ENCODE results near the gene NRAP. TPM values are rescaled to one million over a fixed set of nuclear protein-coding genes. Genes with fewer than 3 reads are reported as not detected.

NRAP gene
- total RNA-seq, 1 experiment from 2014 or later: 0.05 TPM

DNA sequence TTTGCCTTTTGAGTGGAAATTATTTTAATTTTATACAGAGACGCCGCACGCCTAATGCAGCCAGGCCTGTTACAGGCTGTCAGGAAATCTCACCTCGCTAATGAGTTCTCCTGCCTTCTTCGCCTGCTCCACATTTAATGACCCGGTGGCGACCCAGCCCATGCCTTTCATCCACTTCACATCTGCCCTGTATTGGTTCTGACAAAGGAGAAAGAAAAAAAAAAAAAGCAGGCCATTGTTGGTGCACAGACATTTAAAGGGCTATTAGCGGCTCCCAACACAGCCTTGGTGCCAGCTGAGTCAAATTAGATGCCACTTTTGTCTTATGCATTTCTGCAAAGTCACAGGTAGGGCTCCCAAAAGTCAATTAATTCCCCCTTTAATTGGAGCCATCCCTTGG, 43.3 kb downstream of the NRAP start:
- H3K27ac Mint-ChIP-seq (ENCODE audit: unreplicated experiment): no peak overlapping the region
- Histone ChIP-seq H3K27me3 (replicated peaks; ENCODE audit: control insufficient read depth, insufficient read depth, low read length) (no peaks in the 10 kb centered on the region), H3K4me1 (0 out of 2 replicates have a peak, but pooled peaks cover 4% of the 10 kb centered on the region), H3K4me3 (ENCODE audit: low read depth, low read length) (no peak overlapping the region), H3K9me3 (no peaks in the 10 kb centered on the region), H3K36me3 (ENCODE audit: control insufficient read depth, insufficient read depth, low read length) (no peaks in the 10 kb centered on the region)
- peaks cover 2% of the 10 kb centered on the region for H3K27me3 Mint-ChIP-seq (ENCODE audit: insufficient read depth, unreplicated experiment)
- ChIA-PET POLR2A (no interaction called here), CTCF (no interaction called here)
- TF ChIP-seq, protein P1, sequence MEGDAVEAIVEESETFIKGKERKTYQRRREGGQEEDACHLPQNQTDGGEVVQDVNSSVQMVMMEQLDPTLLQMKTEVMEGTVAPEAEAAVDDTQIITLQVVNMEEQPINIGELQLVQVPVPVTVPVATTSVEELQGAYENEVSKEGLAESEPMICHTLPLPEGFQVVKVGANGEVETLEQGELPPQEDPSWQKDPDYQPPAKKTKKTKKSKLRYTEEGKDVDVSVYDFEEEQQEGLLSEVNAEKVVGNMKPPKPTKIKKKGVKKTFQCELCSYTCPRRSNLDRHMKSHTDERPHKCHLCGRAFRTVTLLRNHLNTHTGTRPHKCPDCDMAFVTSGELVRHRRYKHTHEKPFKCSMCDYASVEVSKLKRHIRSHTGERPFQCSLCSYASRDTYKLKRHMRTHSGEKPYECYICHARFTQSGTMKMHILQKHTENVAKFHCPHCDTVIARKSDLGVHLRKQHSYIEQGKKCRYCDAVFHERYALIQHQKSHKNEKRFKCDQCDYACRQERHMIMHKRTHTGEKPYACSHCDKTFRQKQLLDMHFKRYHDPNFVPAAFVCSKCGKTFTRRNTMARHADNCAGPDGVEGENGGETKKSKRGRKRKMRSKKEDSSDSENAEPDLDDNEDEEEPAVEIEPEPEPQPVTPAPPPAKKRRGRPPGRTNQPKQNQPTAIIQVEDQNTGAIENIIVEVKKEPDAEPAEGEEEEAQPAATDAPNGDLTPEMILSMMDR (IDR thresholded peaks at IDR 0.05; ENCODE audit: insufficient read depth in 1 of 2, low read depth in 1 of 2, low read length in 1 of 2, severe bottlenecking in 1 of 2, unreplicated experiment in 1 of 2): no peak
- no peak for DNase-seq
- intact Hi-C loops (cut with micrococcal nuclease; ENCODE audit: unreplicated experiment): no loop called here
- H3K4me1 Mint-ChIP-seq (ENCODE audit: low read depth, unreplicated experiment): peaks cover 5% of the 10 kb centered on the region
- no peaks in the 10 kb centered on the region for H3K36me3 Mint-ChIP-seq (ENCODE audit: insufficient read depth, unreplicated experiment)
- no peak overlapping the region for H3K4me3 Mint-ChIP-seq (ENCODE audit: unreplicated experiment)
- BruUV-seq (replicated peaks): no TSS peak
- H3K9me3 Mint-ChIP-seq (ENCODE audit: unreplicated experiment): no peaks in the 10 kb centered on the region

GRCh38 chr10:113619401-113619800, 44.4 kb downstream of the NRAP start:
- intact Hi-C loops (cut with micrococcal nuclease; ENCODE audit: unreplicated experiment): no loop called here
- H3K9me3 ChIP-seq: no peaks in the 10 kb centered on the region
- H3K4me1 ChIP-seq: no peaks in the 10 kb centered on the region
- no peak overlapping the region for H3K27ac Mint-ChIP-seq (ENCODE audit: unreplicated experiment)
- no peaks in the 10 kb centered on the region for H3K9me3 Mint-ChIP-seq (ENCODE audit: unreplicated experiment)
- H3K27me3 ChIP-seq (replicated peaks; ENCODE audit: control insufficient read depth, insufficient read depth, low read length): no peaks in the 10 kb centered on the region
- no TSS peak for BruUV-seq (replicated peaks)
- H3K27me3 Mint-ChIP-seq (ENCODE audit: insufficient read depth, unreplicated experiment): peaks cover 5% of the 10 kb centered on the region
- no peak overlapping the region for H3K4me3 Mint-ChIP-seq (ENCODE audit: unreplicated experiment)
- H3K36me3 Mint-ChIP-seq (ENCODE audit: insufficient read depth, unreplicated experiment): no peaks in the 10 kb centered on the region
- DNase-seq: no peak
- ChIA-PET POLR2A (no interaction called here), CTCF (no interaction called here)
- no peaks in the 10 kb centered on the region for H3K4me1 Mint-ChIP-seq (ENCODE audit: low read depth, unreplicated experiment)
- TF ChIP-seq, protein P1 (IDR thresholded peaks at IDR 0.05; ENCODE audit: insufficient read depth in 1 of 2, low read depth in 1 of 2, low read length in 1 of 2, severe bottlenecking in 1 of 2, unreplicated experiment in 1 of 2): no peak
- no peaks in the 10 kb centered on the region for H3K36me3 ChIP-seq (ENCODE audit: control insufficient read depth, insufficient read depth, low read length)
- H3K4me3 ChIP-seq (ENCODE audit: low read depth, low read length): no peak overlapping the region

GRCh38 chr10:113618338-113618737, 45.5 kb downstream of the NRAP start:
- no peaks in the 10 kb centered on the region for H3K4me1 Mint-ChIP-seq (ENCODE audit: low read depth, unreplicated experiment)
- TF ChIP-seq, protein P1 (IDR thresholded peaks at IDR 0.05; ENCODE audit: insufficient read depth in 1 of 2, low read depth in 1 of 2, low read length in 1 of 2, severe bottlenecking in 1 of 2, unreplicated experiment in 1 of 2): no peak
- no peak overlapping the region for H3K27ac Mint-ChIP-seq (ENCODE audit: unreplicated experiment)
- BruUV-seq (replicated peaks): no TSS peak
- no peaks in the 10 kb centered on the region for H3K36me3 Mint-ChIP-seq (ENCODE audit: insufficient read depth, unreplicated experiment)
- no peak for DNase-seq
- Histone ChIP-seq H3K9me3 (no peaks in the 10 kb centered on the region), H3K4me1 (no peaks in the 10 kb centered on the region), H3K27me3 (replicated peaks; ENCODE audit: control insufficient read depth, insufficient read depth, low read length) (no peaks in the 10 kb centered on the region), H3K4me3 (ENCODE audit: low read depth, low read length) (no peak overlapping the region), H3K36me3 (ENCODE audit: control insufficient read depth, insufficient read depth, low read length) (no peaks in the 10 kb centered on the region)
- intact Hi-C loops (cut with micrococcal nuclease; ENCODE audit: unreplicated experiment): no loop called here
- H3K4me3 Mint-ChIP-seq (ENCODE audit: unreplicated experiment): no peak overlapping the region
- H3K27me3 Mint-ChIP-seq (ENCODE audit: insufficient read depth, unreplicated experiment): peaks cover 5% of the 10 kb centered on the region
- no peaks in the 10 kb centered on the region for H3K9me3 Mint-ChIP-seq (ENCODE audit: unreplicated experiment)
- ChIA-PET CTCF (no interaction called here), POLR2A (no interaction called here)

Measured in Caco-2 (cell line).